HG03442 (cell line): ENCODE measurements around the gene ATF2.

ENCODE experiments used
- ATAC-seq: cut with Tn5 transposase; IDR thresholded peaks from one replicate; pipeline ENCODE4 v1.9.1; 2021; ENCODE audit warnings: mild to moderate bottlenecking, moderate library complexity; ENCODE audit not compliant: unreplicated experiment

The ATF2 gene, protein sequence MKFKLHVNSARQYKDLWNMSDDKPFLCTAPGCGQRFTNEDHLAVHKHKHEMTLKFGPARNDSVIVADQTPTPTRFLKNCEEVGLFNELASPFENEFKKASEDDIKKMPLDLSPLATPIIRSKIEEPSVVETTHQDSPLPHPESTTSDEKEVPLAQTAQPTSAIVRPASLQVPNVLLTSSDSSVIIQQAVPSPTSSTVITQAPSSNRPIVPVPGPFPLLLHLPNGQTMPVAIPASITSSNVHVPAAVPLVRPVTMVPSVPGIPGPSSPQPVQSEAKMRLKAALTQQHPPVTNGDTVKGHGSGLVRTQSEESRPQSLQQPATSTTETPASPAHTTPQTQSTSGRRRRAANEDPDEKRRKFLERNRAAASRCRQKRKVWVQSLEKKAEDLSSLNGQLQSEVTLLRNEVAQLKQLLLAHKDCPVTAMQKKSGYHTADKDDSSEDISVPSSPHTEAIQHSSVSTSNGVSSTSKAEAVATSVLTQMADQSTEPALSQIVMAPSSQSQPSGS

DNA sequence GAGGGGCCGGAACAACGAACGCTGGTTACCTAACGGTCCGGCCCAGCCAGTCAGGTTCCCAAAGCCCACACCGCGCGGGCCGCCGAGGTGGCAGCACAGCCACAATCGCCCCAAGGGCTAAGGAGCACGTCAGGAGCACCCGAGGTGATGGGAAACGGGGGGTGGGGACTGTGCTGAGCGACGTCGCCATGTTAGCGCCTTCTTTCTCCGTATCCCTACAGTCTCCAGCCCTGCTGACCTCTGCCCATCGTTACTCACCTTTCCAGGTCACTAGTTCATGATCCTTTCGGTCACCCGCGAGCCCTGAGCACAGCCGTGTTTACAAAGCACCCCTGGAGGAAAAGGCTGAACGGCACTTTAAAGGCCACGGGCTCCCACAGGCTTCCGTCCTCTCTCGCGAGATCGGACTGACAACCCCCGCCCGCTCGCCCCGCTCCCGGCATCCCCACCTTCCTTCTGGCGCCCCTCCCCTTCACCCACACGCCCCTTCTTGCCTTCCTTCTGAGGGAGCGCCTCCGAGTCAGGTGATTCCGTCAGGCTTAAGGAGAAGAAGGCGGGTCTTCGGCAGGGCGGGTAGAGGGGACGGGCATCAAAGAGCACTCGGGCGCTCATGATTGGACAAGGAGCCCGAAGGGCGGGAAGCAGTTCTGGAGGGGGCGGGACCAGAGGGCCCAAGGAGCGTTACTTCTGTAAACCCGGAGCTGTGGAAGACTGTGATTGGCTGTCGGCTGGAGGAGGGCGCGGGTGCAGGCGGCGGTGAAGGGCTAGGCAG is at the start of gene ATF2:
Gene ATF2, minus strand, starts transcription at position 412 of the 772 bp plus-strand sequence. CDS start 31,760 bp downstream, outside the sequence.
- peak; percentile 94 for ATAC-seq

DNA sequence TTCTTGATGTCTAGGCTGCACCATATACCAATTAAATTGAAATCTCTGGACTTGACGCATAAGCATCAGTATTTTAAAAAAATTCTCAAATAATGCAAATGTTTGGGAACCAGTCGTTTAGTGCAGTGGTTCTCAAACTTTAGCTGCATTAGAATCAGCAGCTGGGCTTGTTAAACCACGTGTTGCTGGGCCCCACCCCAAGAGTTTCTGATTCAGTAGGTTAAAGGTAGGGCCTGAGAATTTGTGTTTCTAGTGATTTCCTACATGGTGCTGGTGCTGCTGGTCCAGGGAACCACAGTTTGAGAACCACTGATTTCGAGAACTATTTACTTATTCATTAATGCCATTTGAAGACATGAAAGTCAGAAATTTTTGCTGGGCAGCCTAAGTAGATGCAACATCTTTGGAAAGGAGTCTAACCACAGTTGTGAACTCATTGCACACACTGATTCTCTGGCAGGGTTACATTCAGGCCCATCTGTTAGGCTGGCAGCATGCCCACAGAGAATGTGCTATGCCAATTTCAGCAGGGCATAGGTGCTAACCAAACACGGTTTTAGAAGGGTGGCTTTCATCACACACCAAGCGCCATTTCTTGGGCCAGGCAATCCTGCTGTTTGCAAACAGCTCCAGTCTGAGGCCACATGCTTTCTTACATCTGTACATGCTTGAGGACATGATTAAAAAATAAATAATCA is 39.9 kb upstream of the ATF2 start:
- ATAC-seq = no peak

DNA sequence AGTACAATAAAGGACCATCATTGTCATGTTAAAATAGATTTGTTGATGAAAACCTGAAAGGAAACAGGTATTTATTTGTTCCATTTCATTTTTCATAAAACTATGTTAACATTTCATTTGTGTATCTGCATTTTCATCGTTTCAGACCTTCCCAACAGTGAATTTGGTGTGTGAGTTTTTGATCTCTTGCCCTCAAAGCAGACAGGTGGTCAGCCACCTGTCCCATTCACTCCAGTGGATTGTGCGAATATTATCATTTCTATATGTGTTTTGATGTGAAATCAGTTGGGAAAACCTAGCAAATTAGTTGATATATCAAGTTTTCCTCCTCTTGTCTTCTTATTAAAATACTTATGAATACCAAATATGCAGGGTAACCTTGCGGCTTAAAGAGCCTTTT is 38.9 kb upstream of the ATF2 start:
- ATAC-seq = no peak

DNA sequence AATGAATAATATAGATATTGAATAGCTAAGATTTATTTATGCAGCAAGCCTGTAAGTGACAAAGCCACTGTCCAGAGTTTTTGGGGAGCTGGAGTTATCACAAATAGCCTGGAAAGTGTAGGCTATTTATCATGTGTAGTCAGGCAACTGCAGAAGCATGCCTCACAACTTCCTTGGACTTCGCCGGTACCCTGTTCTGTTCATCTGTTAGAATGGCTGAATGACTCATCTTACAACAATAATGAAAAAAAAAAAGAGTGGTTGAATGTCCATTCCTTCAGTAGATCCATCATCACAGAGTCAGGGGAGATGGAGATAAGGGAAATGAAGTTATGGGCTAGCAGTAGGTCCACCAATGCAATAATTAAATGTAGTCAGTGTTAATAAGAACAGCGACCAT is 37.5 kb upstream of the ATF2 start:
- ATAC-seq = no peak

DNA sequence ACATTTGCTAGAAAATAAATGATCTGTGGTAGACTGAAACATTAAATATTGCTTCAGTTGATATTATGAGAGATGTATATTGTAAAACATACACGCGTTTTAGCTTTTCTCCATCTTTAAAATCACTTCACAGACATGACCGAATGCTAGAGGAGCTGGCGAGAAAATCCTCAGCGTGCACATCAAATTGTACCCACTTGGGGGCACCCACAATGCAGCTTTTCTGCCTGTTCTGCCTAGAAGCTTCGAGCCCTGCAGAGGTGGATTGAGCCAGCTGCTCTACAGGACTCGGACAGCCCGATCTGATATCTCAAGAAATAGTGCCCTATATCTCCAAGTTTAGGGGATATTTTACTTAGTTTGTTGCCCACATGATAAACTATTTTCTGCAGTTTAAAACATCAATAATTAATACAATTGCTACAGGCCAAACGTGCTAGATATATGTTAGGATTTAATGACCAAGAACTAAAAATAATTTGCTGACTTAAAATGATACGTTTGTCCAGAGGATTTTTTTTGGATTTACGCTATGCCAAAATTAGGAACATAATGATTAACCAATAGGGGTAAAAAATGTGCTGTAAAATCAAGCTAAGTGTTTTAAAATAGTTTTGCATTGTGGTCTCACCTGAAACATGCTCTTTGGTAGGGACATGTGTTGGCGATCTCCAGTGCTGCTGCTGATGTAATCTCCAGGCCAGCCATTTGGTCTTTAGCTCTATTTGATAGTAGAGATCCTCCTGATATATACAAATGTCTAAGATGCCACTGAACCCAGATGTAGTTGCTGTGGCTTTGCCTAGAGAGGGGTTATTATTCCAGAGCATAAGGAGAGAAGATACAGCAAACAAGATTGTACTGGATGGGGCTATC is 35.9 kb upstream of the ATF2 start:
- ATAC-seq = peak; percentile 91

DNA sequence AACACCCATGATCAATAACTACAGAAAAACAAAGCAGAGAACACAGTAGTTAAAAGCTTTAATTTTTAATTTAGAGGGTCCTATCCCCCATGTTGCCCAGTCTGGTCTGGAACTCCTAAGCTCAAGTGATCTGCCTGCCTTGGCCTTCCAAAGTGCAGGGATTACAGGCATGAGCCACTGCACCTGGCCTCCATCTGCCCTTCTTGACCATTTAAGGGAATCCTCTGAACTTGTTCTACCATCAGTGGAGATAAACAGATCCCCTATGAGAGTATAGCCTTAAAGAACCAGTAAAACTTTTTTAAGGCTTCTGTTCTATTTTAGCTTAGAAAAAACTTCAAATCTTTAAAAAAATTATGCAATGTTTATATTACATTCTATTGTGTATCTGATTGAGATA is 27.0 kb upstream of the ATF2 start:
- ATAC-seq = no peak

DNA sequence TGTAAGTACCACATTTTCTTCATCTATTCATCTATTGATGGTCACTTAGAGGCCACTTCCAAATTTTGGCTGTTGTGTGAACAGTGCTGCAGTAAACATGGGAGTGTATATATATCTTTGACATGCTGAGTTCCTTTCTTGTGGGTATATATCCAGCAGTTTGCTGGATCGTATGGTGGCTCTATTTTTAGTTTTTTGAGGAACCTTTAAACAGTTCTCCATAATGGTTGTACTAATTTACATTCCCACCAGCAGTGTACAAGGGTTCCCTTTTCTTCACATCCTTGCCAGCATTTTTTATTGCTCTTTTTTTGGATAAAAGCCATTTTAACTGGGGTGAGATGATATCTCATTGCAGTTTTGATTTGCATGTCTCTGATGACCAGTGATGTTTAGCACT is 20.8 kb upstream of the ATF2 start:
- no peak for ATAC-seq

DNA sequence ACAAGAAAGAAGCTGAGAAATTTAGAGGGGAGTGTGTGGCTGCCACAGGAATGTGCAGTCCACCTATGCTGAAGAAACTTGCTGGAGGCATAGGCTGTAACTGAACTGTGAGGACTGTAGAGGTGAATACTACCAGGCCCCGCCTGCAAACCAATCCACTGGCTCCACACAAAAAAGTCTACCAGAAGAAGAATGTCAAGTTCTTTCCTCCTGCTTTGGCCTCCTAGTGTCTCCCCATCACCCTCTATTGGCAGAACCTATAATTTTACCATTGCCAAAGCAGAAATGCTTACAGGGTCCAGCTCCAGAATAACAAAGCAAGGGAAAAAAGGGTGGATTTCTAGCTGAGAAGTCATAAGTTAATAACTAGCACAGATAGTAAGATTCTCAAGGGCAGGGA is 19.4 kb upstream of the ATF2 start:
- ATAC-seq = peak; percentile 73

DNA sequence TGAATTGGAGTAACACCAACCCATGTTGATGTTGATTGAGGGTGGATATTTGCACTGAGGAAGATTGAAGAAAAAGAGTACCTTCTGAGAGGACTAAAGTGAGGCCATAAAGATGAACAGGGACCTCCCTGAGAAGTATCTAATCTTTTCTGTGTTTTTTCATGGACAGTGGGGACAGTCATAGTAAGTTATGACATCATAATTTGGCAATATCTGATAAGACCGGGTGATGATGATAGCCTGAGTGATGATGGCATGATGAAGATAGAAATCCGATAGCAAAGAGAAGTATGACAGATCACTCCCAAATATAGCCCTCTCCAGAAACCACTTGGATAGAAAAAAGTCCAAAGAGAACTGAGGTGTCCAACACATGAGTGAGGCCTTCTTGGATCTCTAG is 15.7 kb upstream of the ATF2 start:
- no peak for ATAC-seq

DNA sequence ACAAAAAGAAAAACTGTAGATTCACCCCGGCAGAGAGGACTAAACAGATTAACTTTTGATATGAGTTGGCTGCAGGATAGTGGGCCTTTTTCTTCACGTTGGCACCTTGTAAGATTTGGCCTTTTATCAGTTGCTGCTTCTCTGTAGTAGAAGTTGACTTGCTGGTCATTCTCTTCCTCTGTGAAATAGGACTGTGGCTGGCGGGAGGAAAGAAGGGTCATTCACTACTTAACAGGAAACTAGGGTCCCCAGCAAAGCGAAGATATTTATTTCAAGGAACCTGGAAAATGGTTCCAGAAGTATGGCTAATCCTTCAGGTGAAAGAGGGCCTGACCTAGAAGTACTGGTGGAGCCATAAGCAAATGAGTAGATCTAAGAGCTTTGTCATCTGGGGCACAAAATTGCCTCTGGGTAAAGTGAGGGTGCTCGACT is 13.9 kb upstream of the ATF2 start:
- ATAC-seq = no peak

DNA sequence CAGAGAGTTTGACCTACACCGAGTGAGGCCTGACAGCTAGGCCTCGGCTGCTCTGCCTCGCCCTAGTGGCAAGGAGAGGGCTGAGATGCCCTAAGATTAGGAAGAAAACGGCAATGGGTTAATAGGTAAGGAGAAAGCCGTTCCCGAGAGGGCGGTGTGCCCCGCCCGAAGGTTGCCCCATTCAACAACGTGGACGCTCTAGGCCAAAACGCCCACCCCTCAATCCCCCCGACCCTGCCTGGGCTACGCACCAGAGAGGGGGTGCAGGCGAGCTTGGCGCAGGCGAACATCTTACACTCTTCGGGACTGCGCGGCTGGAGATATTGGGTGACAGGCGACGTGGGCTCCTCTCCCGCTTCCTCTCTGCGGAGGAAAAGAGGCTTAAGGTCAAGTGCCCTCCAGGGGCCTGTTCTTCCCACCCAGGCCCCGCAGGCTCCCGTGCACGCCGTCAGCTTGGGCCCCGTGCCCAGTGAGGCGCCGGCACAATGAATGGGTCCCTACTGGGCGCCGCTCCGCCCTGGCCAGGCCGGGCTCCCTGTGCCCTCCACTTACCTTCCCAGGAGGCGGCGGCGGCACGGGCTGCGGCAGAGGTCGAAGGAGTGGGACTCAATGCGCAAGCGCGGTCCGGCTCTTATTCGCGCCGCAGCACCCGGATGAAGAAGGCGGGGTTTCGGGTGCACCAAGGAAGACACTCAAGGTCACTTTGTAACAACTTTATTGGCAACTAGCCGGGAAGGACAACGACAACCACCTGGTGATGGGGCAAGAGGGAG is 13.3 kb upstream of the ATF2 start, which contains the start of gene ATP5MC3:
Gene ATP5MC3, minus strand, starts transcription at position 607 of the 773 bp plus-strand sequence. Its CDS starts 317 bp downstream, at position 290.
- peak; percentile 88 for ATAC-seq

DNA sequence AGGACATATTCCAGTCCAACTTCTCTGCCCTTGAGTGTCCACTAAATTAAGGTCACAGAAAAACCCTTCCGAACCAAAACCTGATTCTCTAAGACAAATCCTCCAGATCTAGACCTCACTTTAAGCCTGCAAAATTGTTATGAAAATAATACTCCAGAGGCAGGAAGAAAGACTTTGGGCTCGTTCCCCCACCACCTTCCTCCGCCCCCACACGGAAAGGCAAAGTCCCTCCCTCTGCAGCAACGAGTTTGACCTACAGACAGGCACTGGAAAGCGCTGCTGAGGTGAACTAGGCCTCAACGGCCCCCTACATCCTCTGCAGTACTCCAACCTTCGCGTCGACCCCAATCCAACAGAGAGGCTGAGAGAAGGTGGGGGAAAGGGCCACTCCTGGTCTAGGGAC is 12.7 kb upstream of the ATF2 start:
- ATAC-seq = peak; percentile 45

DNA sequence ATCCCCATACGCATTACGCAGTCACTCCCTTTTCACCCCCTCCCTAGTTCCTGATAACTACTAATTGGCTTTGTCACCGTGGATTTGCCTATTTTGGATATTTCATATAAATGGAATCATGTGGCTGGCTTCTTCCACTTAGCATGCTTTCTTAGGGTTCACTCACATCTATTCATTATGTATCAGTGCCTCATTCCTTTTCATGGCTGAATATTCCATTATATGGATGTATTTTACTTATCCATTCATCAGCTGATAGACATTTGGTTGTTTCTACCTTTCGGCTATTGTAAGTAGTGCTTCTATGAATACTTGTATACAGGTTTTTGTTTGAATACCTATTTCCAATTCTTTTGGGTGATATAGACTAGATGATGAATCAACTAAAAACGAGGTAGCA is 8.6 kb upstream of the ATF2 start:
- no peak for ATAC-seq

DNA sequence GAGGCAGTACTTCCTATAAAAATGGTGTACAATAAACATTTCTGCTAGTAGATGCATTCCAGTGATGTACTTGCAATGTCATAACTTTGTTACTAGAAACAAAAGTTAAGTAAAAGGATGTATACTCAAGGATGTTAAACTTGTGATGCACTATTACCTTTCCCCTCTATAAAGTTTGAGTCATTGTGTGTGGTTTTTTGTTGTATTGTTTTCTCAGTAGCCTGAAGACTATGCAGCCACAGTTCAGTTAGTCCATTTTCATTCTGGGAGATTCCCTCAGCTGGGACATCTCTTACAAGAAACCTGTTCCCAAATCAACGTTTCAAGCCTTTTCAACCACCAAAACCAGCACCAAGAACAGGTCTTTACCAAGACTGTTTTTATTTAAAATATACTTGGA is 7.9 kb upstream of the ATF2 start:
- no peak for ATAC-seq

DNA sequence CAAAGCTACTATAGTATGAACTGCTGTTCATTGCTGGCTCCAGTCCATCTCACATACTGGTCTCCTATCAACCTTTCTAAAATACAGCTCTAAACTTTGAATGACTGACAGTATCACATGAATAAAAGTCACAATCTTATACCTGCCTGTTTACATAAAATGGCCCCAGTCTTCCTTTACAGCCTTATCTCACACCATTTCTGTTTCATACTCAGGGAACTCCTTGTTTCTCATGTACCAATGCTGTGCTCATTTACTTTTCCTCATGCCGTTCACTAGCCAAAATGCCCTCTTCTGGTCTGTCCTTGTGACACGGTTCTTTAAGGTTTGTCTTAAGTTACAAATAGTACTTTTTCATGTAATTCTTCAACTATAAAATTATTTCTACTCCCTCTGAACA is 7.3 kb upstream of the ATF2 start:
- ATAC-seq = no peak

DNA sequence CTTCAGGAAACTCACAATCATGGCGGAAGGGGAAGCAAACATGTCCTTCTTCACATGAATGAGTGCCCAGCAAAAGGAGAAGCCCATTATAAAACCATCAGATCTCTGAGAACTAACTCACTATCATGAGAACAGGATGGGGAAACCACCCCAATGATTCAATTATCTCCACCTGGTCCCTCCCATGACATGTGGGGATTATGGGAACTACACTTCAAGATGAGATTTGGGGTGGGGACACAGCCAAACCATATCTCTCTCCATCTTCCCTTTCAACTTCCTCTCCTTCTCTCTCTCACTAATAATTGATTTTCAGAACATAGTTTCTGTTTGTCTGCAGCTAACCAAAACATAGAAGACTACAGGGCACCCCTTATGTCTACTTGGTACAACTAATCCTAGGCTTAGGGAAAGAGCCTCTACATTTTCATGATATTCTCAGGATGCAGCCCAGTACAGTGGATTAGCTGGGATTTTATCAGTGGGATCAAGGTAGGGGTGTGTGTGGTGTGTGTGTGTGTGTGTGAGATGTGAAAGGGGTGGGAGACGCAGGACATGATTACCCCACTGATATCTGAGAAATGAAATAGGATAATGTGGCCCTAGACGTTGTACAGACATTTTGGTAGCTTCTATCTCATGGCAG is 2.8 kb upstream of the ATF2 start:
- no peak for ATAC-seq

DNA sequence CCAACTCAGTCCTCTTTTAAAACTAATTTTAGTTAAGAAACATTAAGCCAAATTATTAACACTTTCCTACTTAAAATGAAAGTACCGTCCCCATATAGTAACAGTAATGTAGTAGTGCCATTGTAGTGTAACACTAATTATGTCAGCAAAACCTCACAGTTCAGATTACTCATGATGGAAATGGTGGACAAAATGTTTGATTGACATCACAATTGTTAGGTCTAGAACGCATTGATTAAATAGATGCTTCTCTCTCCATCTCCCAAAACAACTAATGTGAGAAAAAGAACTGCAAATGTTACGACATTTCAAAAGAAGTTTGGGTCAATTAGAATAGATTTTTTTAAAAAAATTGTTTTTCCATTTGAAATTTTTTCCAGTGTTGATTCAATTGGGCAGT is 1.2 kb upstream of the ATF2 start:
- ATAC-seq = no peak

DNA sequence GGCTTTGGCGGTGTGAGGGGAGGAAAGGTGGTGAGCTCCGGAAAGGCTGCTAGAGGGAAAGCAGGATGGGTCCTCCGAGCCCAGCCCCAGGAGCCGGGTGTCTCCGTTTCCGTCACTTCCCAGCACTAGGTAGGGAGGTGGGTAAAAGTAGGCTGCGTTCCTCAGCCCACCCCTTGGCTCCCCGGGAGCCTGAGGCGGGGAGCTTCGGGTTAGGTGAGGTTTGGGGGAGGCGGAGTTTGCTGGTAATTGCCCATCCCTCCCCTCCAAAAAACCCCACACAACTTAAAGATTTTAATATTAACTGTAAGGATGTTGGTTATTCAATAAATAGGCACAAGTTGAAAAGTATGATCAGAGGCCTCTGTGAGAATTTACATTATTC is 552 bp upstream of the ATF2 start:
- peak; percentile 18 for ATAC-seq
